HG03159 (cell line): ENCODE data around the gene ZNF785.
A peak's percentile ranks its signal among the peaks of the same experiment; 100 is the strongest.

Experiments used
- ATAC-seq: cut with Tn5 transposase; IDR thresholded peaks from one replicate; pipeline ENCODE4 v1.9.1; 2021; ENCODE audit warnings: mild to moderate bottlenecking, moderate library complexity; ENCODE audit not compliant: unreplicated experiment

Gene ZNF785

DNA sequence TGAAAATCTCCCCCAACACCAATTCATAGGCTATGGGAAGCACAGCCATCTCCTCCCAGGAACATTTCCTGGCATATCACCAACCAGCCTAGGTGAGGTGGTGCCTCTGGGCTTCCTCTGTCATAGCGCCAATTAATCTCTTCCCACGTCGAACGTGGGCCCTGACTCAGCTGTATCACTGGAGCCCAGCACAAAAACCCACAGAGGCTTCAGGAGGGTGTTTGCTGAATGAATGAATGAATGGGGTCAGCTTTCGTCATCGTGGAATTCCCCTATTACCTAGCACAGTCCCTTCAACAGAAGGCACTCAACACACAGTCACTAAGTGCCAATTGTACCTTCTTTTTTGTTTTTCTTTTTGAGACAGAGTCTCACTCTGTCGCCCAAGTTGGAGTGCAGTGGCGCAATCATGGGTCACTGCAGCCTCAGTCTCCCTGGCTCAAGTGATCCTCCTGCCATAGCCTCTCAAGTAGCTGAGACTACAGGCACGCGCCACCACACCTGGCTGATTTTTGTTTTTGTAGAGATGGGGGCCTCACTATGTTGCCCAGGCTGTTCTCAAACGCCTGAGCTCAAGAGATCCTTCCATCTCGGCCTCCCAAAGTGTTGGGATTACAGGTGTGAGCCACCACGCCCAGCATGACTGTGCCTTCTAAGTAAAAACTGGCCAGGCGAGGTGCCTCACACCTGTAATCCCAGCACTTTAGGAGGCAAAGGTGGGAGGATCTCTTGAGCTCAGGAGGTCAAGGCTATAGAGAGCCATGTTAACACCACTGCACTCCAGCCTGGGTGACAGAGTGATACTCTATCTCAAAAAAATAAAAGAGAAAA, 18.1 kb downstream of the ZNF785 start:
- no peak for ATAC-seq

DNA sequence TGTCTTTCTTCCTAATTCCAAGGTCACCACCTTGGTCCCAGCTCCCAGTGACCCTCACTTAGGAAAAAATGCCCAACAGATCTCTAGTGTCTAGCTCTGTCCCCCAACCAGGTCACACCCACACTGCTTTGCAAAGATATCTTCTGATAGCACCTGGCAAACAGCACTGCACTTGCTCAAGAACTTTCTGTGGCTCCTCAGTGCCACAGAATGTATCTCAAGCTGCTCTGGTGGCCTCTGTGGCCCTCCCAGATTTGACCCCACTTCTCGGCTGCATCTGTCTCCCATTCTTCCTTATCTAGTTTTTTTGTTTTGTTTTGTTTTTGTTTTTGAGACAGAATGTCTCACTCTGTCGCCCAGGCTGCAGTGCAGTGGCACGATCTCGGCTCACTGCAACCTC, 19.0 kb downstream of the ZNF785 start:
- ATAC-seq = no peak

DNA sequence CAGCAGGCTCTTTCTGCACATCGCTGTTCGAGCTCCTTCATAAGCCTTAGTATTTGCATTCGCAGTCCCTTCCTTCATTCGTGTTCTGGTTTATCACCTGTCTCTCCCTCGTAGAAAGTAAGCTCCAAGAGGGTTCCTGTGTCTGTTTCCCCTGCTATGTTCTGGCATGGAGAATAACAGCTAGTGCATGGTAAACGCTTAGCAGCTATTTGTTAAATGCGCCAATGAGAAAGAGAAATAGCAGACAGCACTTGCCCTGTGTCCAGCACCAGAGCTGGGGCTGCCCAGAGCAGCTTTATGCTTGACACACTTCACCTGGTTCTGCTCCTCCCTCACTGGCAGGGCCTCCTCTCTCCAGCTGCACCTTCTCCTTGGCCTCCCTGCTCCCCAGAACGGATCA, 19.5 kb downstream of the ZNF785 start:
- ATAC-seq = no peak

DNA sequence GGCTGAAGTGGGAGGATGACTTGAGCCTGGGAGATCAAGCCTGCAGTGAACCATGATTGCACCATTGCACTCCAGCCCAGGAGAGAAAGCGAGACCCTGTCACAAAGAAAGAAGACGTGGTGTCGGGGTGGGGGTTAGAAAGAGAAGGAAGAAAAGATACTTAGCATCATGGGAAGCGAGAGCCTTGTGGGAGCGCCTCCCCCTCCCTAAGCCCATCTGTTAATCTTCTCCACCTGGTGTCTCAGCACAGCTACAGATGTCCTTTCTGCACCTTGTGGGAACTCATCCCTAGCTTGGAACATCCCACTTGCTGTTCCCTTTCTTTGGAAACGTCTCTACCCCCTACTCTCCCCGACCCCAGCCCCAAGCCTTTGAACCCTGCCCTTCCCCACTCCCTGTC, 20.0 kb downstream of the ZNF785 start:
- no peak for ATAC-seq

DNA sequence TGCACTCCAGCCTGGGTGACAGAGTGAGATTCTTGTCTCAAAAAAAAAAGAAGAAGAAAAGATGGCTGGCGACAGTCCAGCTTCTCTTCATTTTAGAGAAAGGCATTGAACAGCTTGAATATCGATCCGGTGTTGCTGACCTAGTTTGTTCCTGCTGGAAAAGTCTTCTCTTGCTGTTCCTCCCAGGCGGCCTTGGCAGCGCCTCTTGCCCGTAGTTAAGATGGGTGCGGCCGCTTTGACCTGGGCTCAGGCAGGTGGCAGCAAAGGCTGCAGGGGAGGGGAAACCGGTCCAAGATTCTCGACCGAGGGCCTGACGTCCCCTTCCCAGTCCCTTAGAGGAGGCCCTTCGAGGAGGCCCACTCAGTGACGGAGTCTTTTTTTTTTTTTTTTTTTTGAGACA, 23.5 kb downstream of the ZNF785 start:
- no peak for ATAC-seq

DNA sequence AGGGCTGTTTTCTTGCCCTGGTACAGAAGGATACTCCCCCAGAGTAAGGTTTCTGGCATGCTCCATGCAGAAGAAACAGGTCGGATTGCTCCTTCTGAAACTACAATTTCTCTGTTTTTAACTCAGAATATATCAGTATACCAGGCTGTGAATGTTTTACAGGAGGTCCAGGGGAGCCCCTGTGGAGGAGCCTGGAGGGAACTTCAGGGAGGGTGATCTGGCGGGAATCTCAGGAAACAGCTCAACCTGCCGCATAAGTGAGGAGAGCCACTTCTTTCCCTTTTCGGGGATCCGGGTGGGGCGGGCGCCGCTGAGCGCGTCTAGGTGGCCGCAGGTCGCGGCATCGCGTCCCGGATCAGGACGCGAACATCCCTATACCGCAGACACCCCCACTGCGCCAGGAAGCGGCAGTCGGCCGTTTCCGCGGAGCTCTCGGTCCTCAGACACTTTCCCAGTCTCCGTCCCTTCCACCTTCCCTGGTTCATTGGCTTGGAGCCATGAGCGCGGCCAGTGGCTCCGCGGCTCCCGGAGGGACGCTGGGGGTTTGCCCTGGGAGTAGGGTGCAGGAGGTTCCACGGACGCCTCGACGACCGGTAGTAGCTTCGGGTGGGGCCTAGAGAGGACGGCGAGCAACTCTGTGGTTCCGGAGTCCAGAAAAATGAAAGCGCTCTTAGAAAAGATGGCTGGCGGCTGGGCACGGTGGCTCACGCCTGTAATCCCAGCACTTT, 24.2 kb downstream of the ZNF785 start:
- no peak for ATAC-seq

DNA sequence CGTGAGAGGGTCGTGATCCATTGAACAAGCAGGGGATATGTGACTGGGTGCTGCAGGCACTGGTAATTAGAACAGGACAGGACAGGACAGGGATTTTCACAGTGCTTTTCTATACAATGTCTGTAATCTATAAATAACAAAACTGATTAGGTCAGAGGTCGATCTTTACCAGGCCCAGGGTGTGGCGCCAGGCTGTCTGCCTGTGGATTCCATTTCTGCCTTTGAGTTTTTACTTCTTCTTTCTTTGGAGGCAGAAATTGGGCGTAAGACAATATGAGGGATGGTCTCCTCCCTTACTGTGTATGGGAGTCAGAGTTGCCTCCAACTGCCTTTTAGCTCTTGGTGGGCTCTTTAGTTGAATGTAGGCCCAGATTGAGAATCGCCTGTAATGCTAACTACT, 25.8 kb downstream of the ZNF785 start:
- ATAC-seq = no peak

DNA sequence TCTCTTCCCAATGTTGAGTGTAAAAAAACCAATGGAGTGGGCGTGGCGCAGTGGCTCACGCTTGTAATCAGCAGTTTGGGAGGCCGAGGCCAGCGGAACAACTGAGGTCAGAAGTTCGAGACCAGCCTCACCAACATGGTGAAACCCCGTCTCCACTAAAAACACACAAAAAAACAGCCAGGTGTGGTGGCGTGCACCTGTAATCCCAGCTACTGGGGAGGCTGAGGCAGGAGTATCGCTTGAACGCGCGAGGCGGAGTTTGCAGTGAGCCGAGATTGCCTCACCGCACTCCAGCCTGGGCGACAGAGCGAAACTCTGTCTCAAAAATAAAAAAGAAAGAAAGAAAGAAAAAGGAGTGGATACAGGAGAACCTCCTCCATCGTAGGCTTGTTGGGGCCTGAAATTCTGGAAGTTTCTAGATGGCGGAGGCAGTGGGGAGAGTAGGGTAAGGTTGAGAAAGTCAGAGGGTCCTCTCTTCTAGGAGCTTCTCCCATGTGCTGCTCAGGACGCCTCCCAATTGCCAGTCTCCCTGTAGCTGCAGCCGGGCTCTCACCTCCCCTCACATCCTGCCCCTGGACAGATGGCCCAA, 26.6 kb downstream of the ZNF785 start:
- ATAC-seq = no peak

DNA sequence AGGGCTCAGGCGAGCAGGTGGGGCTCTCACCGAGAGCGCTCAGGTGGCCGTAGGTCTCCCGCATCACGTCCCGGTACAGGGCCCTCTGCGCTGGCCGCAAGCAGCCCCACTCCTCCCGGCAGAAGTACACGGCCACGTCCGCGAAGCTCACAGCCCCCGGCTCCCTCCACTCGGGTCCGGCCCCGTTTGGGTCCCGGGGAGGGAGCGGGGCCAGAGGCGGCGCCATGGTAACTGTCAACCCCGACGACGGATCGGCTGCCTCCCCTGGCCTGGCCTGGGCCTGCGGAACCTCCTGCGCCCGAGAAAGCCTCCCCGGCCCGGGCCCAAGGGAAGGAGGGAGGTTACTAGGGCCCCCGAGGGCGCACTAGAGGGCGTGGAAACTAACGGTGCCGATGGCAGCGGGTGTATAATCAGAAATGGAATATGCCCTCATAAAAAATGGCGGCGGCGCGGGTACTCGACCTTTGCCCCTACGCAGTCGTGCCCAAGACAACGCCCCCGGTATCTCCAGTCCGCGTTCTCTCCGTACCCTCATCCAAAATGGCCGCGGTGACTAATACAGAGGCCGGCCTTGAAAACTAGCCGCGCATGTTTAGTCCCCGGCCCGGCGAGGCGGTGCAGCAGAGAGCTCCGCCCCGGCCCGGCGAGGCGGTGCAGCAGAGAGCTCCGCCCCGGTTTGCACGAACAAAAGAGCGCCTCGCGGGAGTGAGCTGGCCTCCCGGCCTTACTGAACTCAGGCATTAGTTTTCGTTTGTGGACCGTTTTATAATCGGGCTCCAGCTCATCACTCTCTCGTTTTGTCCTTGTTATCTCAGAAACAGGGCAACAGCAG, 27.3 kb downstream of the ZNF785 start, which contains the start of gene ZNF764:
ZNF764 (minus strand) TSS at position 418 of the 832 bp plus-strand sequence; CDS start at position 226, 192 bp downstream.
- ATAC-seq = peak; percentile 87

DNA sequence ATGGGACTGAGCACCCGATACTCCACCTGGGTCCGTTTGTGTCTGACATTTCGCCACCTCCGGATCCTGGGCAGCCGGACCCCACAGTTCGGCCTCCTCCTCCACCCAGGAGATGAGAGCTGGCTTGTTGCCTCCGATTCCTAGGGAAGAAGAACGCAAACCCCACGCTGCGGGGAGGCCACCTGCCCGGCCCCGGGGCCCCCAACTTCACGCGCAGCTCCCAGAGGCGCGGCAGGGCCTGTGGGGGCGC, 27.9 kb downstream of the ZNF785 start:
- no peak for ATAC-seq

DNA sequence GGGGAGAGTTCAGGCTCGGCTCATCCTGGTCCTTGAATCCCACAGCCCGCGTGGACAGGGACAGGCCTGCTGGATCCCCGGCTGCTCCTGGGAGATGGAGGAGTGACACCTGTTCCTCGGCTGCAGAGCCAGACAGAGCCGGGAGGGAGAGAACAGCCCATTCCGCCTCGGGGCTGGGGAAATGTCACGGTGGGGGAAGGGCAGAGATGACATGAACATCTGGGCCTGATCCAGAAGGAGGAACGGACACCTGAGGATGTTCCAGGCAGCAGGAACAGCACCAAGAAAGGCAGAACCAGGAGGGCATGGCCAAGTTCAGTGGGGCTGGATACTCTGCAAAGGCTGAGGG, 29.4 kb downstream of the ZNF785 start:
- ATAC-seq = no peak

DNA sequence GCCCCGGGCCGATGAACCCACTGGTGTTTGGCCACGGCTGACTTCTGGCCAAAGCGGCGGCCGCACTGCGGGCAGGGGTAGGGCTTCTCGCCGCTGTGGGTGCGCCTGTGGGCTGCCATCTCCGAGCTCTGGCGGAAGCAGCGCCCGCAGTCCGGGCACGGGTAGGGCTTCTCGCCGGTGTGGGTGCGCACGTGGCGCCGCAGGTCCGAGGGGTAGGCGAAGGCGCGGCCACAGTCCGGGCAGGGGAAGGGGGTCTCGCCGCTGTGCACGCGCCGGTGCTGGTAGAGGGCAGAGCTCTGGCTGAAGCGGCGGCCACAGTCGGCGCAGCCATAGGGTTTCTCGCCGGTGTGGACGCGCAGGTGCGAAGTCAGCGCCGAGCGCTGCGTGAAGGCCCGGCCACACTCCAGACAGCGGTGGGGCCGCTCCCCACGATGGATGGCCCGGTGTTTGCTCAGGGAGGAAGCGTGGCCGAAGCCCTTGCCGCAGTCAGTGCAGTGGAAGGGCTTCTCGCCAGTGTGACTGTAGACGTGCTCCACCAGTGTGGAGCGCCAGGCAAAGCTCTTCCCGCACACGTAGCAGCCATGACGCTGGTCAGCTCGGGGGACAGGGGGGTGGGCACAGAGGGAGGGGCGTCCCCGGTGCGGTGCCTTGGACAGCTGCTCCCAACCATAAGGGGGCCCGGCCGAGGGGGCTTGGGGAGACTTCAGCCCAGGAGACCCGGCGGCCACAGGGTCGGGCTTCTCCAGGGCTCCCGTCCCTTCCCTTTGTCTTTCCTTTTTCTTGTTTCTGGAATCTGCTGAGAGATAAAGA, 30.0 kb downstream of the ZNF785 start:
- no peak for ATAC-seq

DNA sequence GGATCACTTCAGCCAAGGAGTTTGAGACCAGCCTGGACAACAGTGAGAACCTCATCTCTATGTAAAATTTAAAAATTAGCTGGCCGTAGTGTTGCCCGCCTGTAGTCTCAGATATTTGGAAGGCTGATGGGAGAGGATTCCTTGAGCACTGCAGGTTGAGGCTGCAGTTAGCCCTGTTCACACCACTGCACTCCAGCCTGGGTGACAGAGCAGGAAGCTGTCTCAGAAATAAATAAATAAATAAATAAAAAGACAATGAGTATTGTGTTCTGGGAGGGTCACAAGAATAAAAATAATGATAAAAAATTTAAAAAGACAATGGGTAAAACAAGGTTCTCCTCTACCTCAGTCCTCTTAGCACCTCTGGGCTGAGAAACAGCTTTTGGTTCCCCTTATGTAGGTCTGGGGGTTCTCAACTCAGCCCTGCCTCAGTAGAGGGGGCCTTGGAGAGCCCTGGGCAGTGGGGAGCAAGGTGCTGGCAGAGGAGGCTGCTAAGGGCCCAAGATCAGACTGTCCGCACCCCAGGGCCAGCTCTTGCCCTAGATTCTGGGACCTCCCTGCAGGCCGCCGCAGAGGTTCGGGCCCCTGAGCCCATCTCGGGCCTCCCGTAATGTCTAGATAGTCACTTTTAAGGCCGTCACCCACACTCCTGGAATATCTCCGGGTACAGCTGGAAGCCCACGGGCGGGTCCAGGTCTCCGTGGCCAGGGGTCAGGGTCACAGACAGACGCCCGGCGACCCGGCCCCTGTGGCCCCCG, 30.8 kb downstream of the ZNF785 start:
- ATAC-seq = no peak

DNA sequence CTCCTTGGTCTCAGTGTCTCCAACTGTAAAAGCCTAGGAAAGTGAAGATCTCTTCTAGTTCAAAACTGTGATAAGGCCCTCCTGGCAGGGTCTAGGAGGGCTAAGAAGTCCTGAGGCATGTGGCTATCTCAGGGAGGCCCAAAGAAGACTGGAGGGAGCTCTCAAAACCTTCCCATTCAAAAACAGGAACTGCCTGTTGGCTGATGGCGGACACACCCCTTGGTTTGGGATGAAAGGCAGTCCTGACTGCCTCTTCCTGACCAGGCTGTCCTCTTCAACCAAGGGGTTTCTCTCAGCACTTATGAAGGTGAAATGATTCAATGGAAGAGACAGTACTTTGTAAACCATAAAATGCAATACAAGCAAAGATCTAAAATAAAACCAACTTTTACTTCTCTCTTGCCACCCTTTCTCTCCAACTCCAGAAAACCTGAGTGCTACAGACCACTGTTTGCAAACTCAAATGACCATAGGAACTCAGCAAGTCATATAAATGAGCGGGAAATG, 32.1 kb downstream of the ZNF785 start:
- ATAC-seq = no peak

DNA sequence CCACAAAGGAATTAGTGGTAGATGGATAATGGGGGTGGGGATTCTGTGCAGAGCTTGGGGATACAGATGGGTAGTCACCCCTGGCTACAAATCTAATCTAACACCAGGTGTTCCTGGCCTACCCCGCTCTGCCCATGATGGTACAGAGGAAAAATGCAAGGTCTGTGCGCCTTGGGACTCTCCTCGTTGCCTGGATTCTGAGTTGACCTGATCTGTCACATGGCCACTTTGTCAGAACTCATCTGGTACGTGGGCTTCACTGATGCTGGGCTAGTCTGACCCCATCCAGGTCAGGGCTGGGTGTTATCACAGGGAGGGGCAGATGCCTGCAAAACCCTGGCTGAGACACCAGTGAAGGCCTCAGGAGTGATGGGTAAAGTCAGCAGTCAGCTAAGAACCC, 32.5 kb downstream of the ZNF785 start:
- no peak for ATAC-seq

DNA sequence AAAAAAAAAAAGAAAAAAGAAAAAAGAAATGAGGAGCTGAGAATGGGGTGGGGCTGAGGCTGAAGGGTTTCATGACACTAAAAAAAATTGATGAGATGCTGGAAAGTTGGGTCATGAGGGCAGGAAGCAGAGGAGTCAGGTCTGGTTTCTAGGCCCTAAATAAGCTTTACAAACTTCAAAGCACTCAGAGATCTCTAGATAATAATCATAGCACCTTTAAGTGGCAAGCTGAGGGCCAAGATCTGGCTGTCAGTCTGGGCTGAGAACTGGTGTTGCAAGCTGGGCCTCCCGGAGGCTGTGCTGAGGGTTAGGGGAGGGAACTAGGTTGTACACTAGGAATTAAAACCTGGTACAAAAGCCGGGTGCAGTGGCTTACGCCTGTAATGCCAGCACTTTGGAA, 33.7 kb downstream of the ZNF785 start:
- no peak for ATAC-seq

DNA sequence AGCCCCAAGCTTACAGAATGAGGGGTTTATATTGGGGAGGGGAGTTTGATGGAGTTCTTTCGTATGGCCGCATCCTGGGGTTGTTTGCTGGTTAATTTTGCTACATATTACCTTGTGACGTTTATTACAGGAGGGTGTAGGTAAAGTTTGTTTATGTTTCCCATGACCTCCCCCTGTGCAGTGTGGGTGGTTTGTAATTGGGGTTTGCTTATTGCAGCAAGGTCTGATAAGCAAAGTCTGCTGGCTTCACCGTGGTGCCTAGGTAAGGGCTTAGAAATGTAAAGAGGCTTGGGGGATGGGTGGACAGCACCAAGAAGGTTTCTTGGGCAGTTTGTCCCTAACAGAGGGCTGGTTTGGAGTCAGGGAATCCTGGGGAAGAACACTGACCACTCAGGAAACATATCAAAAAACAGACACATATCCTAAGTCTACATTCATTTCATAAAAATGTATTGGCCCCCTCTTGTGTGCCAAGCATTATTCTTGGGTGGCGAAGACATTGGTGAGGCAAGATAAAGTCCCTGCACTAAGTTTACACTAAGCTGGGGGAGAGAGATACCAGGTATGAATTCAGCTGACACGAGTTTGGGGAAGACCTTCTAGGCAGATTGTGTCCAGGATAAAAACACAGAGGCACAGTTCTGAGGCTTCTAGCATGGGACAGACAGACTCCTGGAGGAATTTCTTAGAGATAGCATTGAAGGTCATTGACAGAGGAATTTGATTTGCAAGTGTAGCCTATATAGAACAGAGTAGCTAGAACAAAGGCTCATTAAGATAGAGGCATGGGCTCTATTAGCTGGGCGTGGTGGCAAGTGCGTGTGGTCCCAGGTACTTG, 36.9 kb downstream of the ZNF785 start:
- ATAC-seq = no peak

DNA sequence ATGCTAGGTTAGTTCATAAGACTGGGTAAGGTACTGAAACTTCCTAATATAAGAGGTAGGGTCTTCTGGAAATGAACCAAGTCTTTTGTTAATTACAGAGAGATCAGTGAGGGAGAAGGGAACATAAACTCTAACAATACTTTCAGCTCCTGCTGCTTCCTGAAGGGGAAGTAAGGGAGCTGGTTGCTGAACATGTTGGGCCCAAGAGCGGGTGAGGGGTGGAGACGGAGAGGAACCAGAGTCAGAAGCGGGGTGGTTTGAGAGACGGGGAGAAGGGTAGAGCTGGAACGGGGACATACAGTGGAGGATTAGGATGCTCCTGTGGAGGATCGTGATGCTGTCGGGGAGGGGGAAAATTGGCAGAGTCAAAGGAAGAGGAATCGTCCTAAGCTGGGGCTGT, 39.4 kb downstream of the ZNF785 start:
- ATAC-seq = no peak

DNA sequence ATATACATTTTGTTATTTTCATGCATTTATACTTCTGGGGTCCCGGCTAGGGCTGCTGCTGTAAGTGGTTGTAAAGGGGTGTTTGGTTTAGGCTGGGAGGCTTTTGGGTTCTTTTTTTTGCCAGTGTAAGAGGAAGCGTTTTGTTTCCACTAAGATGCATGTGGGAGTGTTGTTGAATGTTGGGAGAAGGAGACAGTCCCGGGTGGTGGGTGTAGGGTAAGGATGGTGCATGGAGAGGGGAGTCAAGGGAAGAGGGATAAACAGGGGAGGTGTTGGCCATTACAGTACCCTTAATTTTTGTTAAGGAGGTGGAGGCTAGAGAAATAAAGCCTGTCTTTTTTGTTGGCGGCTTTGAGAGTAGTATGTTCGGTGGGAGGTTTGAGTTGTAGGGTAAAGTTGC, 42.4 kb downstream of the ZNF785 start:
- ATAC-seq = no peak
